Liver (tissue), 9 donors: ENCODE data around the gene ABCA3. TPM values are rescaled to one million over a fixed set of nuclear protein-coding genes. Genes with fewer than 3 reads are reported as not detected.

Experiments used
- DNase-seq: peaks from one replicate; pipeline ENCODE4 v3.0.0-alpha.2; 2017; ENCODE audit warnings: low spot score
- H3K27ac ChIP-seq, 2 donors: one replicate each; pipeline ENCODE4 v1.7.0; 2013; ENCODE audit warnings: inconsistent platforms in 2 of 2, low read length in 2 of 2, control low read depth in 1 of 2, low read depth in 1 of 2, mild to moderate bottlenecking in 1 of 2
- H3K27me3 ChIP-seq, 4 donors: one replicate each; pipeline versions ENCODE4 v1.6.1 to v1.7.0; 2013; ENCODE audit warnings: low read length in 3 of 4, inconsistent platforms in 1 of 4, mild to moderate bottlenecking in 1 of 4, moderate library complexity in 1 of 4; ENCODE audit not compliant: control insufficient read depth in 4 of 4, insufficient read depth in 4 of 4
- H3K36me3 ChIP-seq, 4 donors: one replicate each; pipeline versions ENCODE4 v1.6.1 to v1.7.0; 2013; ENCODE audit warnings: low read length in 3 of 4, mild to moderate bottlenecking in 3 of 4, low read depth in 1 of 4, moderate library complexity in 1 of 4; ENCODE audit not compliant: control insufficient read depth in 4 of 4, insufficient read depth in 3 of 4
- H3K4me1 ChIP-seq, 4 donors: one replicate each; pipeline versions ENCODE4 v1.6.1 to v1.7.0; 2013; ENCODE audit warnings: low read length in 3 of 4, mild to moderate bottlenecking in 3 of 4, moderate library complexity in 1 of 4; ENCODE audit not compliant: control insufficient read depth in 4 of 4, insufficient read depth in 4 of 4
- H3K4me3 ChIP-seq, 3 donors: one replicate each; pipeline versions ENCODE4 v1.6.1 to v1.7.0; 2013; ENCODE audit warnings: low read length in 3 of 3, control low read depth in 1 of 3, low read depth in 1 of 3, mild to moderate bottlenecking in 1 of 3
- H3K9ac ChIP-seq, 2 donors: one replicate each; pipeline ENCODE4 v1.7.0; 2013; ENCODE audit warnings: low read length in 2 of 2, mild to moderate bottlenecking in 2 of 2, moderate library complexity in 2 of 2, control low read depth in 1 of 2, low read depth in 1 of 2
- H3K9me3 ChIP-seq, 4 donors: one replicate each; pipeline versions ENCODE4 v1.6.1 to v1.7.0; 2013; ENCODE audit warnings: low read length in 3 of 4; ENCODE audit not compliant: control insufficient read depth in 4 of 4
- ATF3 ChIP-seq: IDR thresholded peaks from 2 replicates; pipeline ENCODE4 v1.6.1; 2016; ENCODE audit warnings: antibody characterized with exemption
- CTCF ChIP-seq: fragments of 150-350 bp; IDR thresholded peaks from 2 replicates; pipeline ENCODE4 v1.5.1; 2017; ENCODE audit warnings: improper control_type of control experiment, low read depth, low read length; ENCODE audit not compliant: missing input control
- EGR1 ChIP-seq, 2 donors: IDR thresholded peaks; 2 replicates each; pipeline ENCODE4 v1.6.1; 2016 to 2018; ENCODE audit warnings: antibody characterized with exemption in 2 of 2, low read depth in 2 of 2
- FOXA1 ChIP-seq: IDR thresholded peaks from 2 replicates; pipeline ENCODE4 v1.6.1; 2016; ENCODE audit warnings: antibody characterized with exemption
- FOXA2 ChIP-seq: IDR thresholded peaks from 2 replicates; pipeline ENCODE4 v1.6.1; 2016; ENCODE audit warnings: antibody characterized with exemption
- GABPA ChIP-seq, 2 donors: IDR thresholded peaks in 1 of 2; conservative IDR thresholded peaks in 1 of 2; 2 replicates each; pipeline ENCODE4 v1.6.1; 2016; ENCODE audit warnings: antibody characterized with exemption in 2 of 2, mild to moderate bottlenecking in 1 of 2, moderate library complexity in 1 of 2
- HNF4A ChIP-seq, 2 donors: conservative IDR thresholded peaks; 2 replicates each; pipeline ENCODE4 v1.6.1; 2016; ENCODE audit warnings: antibody characterized with exemption in 2 of 2, mild to moderate bottlenecking in 2 of 2
- HNF4G ChIP-seq: IDR thresholded peaks from 2 replicates; pipeline ENCODE4 v1.6.1; 2016; ENCODE audit warnings: antibody characterized with exemption
- JUND ChIP-seq, 2 donors: IDR thresholded peaks; 2 replicates each; pipeline ENCODE4 v1.6.1; 2016; ENCODE audit warnings: antibody characterized with exemption in 2 of 2
- MAX ChIP-seq: IDR thresholded peaks from 2 replicates; pipeline ENCODE4 v1.6.1; 2016; ENCODE audit warnings: antibody characterized with exemption
- NR2F2 ChIP-seq: IDR thresholded peaks from 2 replicates; pipeline ENCODE4 v1.6.1; 2016; ENCODE audit warnings: antibody characterized with exemption
- RAD21 ChIP-seq, 2 donors: IDR thresholded peaks; 2 replicates each; pipeline ENCODE4 v1.6.1; 2016; ENCODE audit warnings: antibody characterized with exemption in 2 of 2, mild to moderate bottlenecking in 2 of 2
- REST ChIP-seq: IDR thresholded peaks from 2 replicates; pipeline ENCODE4 v1.6.1; 2016; ENCODE audit warnings: antibody characterized with exemption, mild to moderate bottlenecking
- RXRA ChIP-seq, 2 donors: IDR thresholded peaks; 2 replicates each; pipeline ENCODE4 v1.6.1; 2017 to 2018; ENCODE audit warnings: antibody characterized with exemption in 2 of 2, mild to moderate bottlenecking in 1 of 2
- SP1 ChIP-seq: IDR thresholded peaks from 2 replicates; pipeline ENCODE4 v1.6.1; 2018; ENCODE audit warnings: antibody characterized with exemption, mild to moderate bottlenecking
- TAF1 ChIP-seq: conservative IDR thresholded peaks from 2 replicates; pipeline ENCODE4 v1.6.1; 2016; ENCODE audit warnings: antibody characterized with exemption, mild to moderate bottlenecking
- YY1 ChIP-seq: IDR thresholded peaks from 2 replicates; pipeline ENCODE4 v1.6.1; 2016; ENCODE audit warnings: antibody characterized with exemption, mild to moderate bottlenecking
- ZBTB33 ChIP-seq: IDR thresholded peaks from 2 replicates; pipeline ENCODE4 v1.6.1; 2016; ENCODE audit warnings: antibody characterized with exemption
- WGBS: extraction: QIAGEN DNeasy Blood & Tissue Kit; methylation state at CpG from one replicate; pipeline ENCODE4 v1.1.7; 2013; 5-methylcytosine and 5-hydroxymethylcytosine counted together
- polyA plus RNA-seq, 2 donors: library from polyadenylated mRNA; stranded (reverse) in 1 of 2; unstranded in 1 of 2; fragments of 200-250 nt in 1 of 2; fragments of >200 nt in 1 of 2; fragmentation: Nextera tagmentation in 1 of 2; extraction: Ambion mirVana in 1 of 2; gene quantifications; one replicate each; pipeline versions ENCODE4 v1.2.1 to v1.2.3, GENCODE V29; 2013 to 2015
- total RNA-seq, 2 donors: library from RNA; depleted of rRNA; stranded (reverse); fragments of >200 nt; gene quantifications; one replicate each; pipeline ENCODE4 v1.2.3, GENCODE V29; 2014
- donor health status: healthy.
- donor health status: healthy.
- donor health status: healthy.
- donor health status: healthy.
- donor health status: healthy.

ABCA3 gene
- total and polyA plus RNA-seq, 4 donors, result 0.47 to 1.1 (median 0.77) TPM

DNA sequence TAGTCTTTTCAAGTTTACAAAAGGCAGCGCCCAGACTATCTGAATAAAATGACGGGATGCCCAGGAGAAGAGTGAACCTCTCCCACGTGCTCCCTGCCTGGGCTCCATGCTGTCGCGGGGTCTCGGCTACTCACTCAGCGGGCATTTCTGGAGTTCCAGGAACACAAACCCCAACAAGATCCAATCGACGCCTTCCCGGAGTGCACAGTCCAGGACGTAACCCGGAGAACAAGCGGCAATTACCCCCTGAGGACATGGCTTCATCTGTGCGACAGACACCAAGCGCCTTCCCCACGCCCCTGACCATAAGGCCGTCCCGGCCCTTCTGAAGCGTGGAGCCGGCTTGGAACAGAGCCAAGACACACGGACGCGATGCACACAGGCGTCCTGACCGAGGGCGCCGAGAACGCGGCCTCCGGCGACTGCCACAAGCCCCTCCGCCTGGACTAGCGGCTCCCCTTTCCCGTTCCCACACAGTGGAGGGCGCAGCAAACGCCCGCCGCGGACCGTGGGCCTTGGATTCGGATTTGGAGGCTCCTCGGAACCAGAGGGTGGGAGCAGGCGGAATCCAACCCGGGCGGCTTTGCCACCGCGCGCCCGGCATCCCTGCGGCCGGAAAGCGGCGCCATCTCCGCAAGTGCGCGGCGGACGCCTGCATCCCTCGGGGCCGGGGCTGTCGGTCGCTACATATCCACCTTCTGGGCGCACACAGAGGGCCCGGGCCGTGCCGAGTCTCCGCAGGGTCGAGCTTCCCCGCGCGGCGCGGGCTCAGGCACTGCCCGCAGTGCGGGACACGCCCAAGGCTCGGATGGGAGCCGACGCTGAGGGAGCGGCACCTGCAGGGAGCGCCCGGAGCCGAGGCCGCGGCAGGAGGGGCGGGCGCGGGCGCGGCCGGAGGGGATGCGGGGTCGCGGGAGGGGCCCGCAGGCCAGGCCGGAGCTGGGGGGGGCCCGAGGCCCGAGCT lies 725 bp downstream of the ABCA3 start:
- H3K4me3 ChIP-seq, result peak overlapping the region; percentile 20 to 77 (median 41)
- no peak overlapping the region for H3K27ac ChIP-seq
- peak overlapping the region in 1 of 2 donors; percentile 37 for H3K9ac ChIP-seq
- peaks cover 0 to 4% (median 0%) of the 10 kb centered on the region in 4 donors for H3K27me3 ChIP-seq
- TF ChIP-seq REST, result no peak
- no peak for TF ChIP-seq ATF3
- no peak for TF ChIP-seq CTCF
- TF ChIP-seq EGR1 (IDR thresholded peaks at IDR 0.05; ENCODE audit: low read depth in 2 of 2), result no peak
- no peak for TF ChIP-seq FOXA2
- no peak for TF ChIP-seq FOXA1
- TF ChIP-seq HNF4G, result no peak
- no peak for TF ChIP-seq ZBTB33
- TF ChIP-seq NR2F2, result no peak
- no peak for TF ChIP-seq TAF1
- TF ChIP-seq RAD21 (IDR thresholded peaks at IDR 0.05), result no peak
- TF ChIP-seq JUND (IDR thresholded peaks at IDR 0.05), result no peak
- no peak for TF ChIP-seq HNF4A (conservative IDR thresholded peaks at IDR 0.05)
- no peak for TF ChIP-seq SP1
- no peak for TF ChIP-seq MAX
- TF ChIP-seq YY1, result no peak
- no peak for TF ChIP-seq RXRA (IDR thresholded peaks at IDR 0.05)
- no peak for TF ChIP-seq GABPA (IDR thresholded peaks at IDR 0.05 in 1 of 2, conservative IDR thresholded peaks at IDR 0.05 in 1 of 2)
- peak; percentile 49 for DNase-seq
- H3K4me1 ChIP-seq, result peaks cover 6 to 16% (median 14%) of the 10 kb centered on the region in 4 donors
- no peaks in the 10 kb centered on the region for H3K36me3 ChIP-seq
- 5% methylated on average over 98 of the region's 98 CpGs for WGBS
- no peaks in the 10 kb centered on the region for H3K9me3 ChIP-seq
